ENCODE measurements around the gene CAPN11. TPM values are rescaled to one million over a fixed set of nuclear protein-coding genes. Genes with fewer than 3 reads are reported as not detected.

CAPN11 gene
- total RNA-seq, 4 donors from 2014 or later, result 0.68 to 3.2 (median 1.1) TPM; not detected in 1

GRCh38 chr6:44219815-44220784 lies 61.5 kb downstream of the CAPN11 start:
- TF ChIP-seq CTCF (IDR thresholded peaks at IDR 0.05; ENCODE audit: low read depth), result no peak

- TF ChIP-seq CTCF (IDR thresholded peaks at IDR 0.05; ENCODE audit: low read depth), result no peak
Observed at GRCh38 chr6:44220913-44221290, 62.3 kb downstream of the CAPN11 start.

GRCh38 chr6:44221291-44221960 lies 62.8 kb downstream of the CAPN11 start:
- TF ChIP-seq CTCF (IDR thresholded peaks at IDR 0.05; ENCODE audit: low read depth), result no peak

GRCh38 chr6:44221961-44222335 lies 63.3 kb downstream of the CAPN11 start:
- TF ChIP-seq CTCF (IDR thresholded peaks at IDR 0.05; ENCODE audit: low read depth), result no peak

- no peak for TF ChIP-seq CTCF (IDR thresholded peaks at IDR 0.05; ENCODE audit: low read depth)
Observed at GRCh38 chr6:44222486-44223318, 64.1 kb downstream of the CAPN11 start.

GRCh38 chr6:44223319-44224028 lies 64.9 kb downstream of the CAPN11 start, which contains the start of gene SLC29A1:
Gene SLC29A1, plus strand, starts transcription at chr6:44223595. Its CDS starts 3,719 bp downstream, at chr6:44227314.
- TF ChIP-seq CTCF (IDR thresholded peaks at IDR 0.05; ENCODE audit: low read depth), result no peak

Measured in subcutaneous adipose tissue (tissue), 4 donors.